NCI-H446 treated with DMSO at 0.1 percent for 48 hours (cell line): Measurements from ENCODE around the gene PRPF40A.
"Not testable (repeated sequence)": the region's sequence is repeated elsewhere in the genome, so short reads cannot be mapped to it uniquely, and the experiment has no call there.

Source experiments
- DNase-seq: peaks from one replicate; lab custom pipeline; 2025; lab: John Stamatoyannopoulos, UW

Gene PRPF40A

DNA sequence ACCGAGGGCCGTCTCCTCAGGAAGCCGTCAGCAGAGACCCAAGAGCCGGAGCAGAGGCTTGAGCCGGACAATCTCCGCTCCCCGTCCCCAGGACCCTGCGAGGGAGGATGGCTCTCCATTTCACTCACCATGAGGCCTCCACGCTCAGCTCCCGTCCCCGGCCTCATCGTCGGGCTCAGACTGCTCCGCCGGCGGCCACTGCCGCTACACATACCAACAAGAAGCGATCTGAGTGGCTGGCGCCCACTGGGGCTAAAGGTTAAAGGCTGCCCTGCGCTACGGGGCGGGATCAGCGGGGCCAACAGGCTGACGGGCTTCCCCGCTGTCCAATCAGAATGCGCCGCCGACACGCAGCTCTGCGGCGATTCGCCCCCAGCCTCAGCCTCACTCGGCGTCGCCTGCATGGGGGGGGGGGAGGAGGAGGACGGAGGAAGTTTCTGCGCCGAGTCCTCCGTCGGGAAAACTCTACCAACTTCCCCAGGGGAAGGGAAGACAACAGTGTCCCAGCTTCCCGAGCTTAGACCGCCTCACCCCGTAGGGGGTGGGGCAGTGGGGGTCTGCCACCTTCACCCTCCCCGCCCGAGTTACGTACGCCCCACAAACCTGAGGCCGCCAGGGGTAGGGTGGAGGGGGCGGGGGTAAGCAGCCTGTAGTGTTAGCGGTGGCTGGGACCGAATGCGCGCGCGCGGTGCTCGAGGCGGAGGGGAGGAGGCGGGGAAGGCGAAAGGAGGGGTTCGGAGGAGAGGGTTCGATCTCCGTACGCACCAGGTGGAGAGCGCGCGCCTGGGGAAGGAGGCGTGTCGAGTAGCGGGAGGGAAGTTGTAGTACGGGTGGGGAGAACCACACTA is at the start of gene PRPF40A:
PRPF40A (minus strand) TSS at position 234 of the 848 bp plus-strand sequence; CDS start at position 212, 22 bp downstream.
- peak; percentile 94 for DNase-seq

DNA sequence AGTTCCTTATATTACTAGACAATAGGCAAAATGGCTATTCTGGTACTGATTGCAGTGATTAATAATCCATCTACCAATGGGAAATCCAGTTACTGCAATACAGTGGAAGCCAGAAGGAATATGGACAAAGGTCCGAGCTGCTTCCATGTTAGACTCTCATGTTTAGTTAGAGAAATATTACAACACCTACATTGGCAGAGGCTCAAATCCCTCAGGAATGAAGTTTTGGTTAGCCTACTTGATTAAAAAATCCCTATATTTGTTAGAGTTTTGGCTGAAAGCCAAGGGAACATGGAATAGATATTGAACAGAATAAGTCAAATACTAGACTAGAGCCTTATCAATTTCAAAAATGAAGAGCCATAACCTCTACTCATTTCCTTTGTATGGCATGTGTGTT is 49.7 kb upstream of the PRPF40A start:
- no peak for DNase-seq

DNA sequence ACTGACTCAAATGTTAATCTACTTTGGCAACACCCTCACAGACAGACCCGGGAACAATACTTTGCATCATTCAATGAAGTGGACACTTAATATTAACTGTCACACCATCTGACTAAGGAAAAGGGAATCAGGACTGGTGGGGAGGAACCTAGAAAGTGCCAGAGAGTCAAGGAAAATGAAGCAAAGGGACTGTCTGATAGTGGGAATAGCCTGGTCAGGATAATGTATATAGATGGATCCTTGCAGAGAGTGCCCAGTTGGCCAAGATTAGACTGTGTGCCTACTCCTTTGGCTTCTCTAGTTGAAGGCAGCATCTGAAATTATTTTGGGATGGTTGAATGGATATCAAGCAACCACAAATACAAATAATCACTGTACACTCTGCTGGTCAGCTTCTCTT is 46.4 kb upstream of the PRPF40A start:
- DNase-seq: no peak

- DNase-seq: not testable (repeated sequence)
These were observed 45.9 kb upstream of the PRPF40A start for GRCh38 chr2:152763208-152763607.

GRCh38 chr2:152762202-152762601 is 44.9 kb upstream of the PRPF40A start:
- DNase-seq: no peak

DNA sequence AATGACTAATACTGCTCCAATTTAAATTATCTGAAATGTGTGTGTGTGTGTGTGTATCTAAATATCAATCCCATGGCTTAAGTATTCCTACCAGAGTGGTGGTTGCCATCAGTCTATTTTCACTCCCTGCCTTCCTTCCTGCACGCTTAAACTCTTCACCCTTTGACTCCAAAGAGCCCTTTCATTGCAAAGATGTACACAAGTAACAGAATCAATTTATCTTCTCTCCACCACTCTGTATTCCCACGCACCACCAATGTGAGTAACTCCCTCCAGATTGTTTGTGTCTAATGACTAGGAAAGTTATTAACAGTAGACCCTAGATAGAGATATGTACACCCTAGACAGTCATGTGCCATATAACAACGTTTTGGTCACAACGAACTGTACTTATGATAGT is 44.0 kb upstream of the PRPF40A start:
- DNase-seq: no peak

DNA sequence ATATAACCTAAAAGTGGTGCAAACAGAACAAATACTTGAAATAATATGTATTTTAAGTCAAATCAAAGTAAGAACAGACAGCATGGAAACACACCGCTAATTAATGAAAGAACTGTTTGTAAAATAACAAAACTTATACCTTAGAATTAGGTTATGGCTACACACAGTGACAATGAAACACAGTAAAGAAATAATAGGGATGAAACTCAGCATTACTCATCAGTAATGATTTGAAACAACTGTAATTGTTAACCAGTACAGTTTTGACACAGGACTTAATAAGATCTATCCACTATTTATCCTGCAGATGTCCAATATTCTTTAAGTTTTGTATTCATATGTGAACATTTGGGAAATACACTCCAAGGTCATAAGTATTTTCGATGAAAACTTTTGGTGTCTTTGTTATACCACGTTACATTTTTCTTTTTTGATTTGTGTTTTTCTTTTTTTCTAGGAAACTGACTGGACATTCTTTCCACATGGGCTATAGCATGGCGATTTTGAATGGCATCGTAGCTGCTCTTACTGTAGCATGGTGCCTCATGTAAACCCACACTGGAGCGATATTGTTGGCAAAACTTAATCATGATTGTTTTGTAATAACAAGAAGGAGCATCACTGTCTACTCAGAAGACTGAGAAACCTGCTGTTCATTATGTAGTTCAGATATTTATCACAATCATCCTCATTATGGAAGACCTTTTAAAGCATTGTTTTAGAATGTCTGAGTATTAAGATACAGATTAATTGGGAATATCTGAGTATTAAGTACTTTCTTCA is 42.2 kb upstream of the PRPF40A start:
- DNase-seq: no peak

DNA sequence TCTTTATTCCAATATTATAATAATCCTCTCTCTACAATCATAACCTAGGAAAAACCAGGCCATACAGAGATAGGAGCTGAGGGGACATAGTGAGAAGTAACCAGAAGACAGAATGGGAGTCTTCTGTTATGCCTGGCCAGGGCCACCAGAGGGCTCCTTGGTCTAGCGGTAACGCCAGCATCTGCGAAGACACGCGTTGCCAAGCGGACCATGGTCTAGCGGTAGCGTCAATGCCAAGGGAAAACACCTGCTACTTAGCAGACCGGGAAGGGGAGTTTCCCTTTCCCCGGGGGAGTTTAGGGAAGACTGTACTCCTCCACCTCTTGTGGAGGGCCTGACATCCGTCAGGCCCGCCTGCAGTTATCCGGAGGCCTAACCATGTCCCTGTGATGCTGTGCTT is 37.8 kb upstream of the PRPF40A start:
- no peak for DNase-seq

DNA sequence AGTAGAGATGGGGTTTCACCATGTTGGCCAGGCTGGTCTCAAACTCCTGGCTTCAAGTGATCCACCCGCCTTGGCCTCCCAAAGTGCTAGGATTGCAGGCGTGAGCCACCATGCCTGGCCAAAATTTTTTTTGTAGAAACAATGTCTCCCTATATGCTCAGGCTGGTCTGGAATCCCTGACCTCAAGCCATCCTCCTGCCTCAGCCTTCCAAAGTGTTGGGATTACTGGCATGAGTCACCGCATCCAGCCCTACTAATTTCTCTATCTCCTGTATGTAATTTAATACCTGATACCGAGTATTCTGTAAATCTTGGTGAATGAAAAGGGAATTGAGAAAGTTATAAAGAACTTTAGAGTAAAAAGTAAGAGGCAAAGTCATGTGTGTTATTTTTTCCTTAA is 30.5 kb upstream of the PRPF40A start:
- DNase-seq: not testable (repeated sequence)

DNA sequence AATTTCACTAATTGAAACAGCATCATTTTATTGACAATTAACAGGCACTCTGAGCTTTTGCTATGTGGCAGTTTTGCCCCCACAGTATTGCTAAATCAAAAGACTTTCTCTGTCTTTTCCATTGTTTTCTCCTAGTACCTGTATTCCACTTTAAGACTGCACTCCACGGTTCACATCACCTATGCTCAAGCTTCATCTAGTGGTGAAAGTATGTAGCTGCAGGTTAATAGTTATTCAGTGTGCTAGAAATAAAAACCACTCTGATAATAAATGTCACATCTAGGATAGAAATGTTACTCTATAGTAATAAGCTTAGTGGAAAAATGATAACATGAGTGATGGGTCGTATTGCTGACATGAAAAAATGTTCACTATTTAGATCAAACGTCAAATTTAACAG is 25.7 kb upstream of the PRPF40A start:
- peak; percentile 11 for DNase-seq

DNA sequence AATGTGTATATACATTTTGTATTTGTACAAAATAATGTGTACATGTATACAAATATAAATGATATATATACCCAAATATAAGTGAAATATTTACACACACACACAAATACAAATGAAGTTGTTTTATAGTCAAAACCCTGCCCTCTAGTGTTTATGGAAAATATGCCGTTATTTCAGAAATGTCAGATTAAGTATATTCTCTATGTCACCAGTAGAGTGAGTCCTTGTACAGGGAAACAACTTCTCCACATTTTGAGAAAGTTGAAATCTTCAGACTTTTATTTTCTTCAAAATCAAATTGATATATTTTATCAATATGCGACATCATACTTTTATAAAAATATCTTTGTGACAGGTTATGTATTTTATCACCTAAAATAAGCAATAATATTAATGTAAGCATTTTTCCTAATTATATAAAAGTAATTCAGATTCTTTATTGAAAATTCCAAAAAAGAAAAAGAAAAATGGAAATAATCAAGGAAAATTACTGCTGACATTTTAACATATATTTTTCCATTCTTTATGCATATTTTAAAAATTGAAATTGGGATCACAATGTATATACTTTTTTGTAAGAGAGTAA is 23.6 kb upstream of the PRPF40A start:
- peak; percentile 40 for DNase-seq

- not testable (repeated sequence) for DNase-seq
These were observed 22.4 kb upstream of the PRPF40A start for GRCh38 chr2:152739705-152740104.

DNA sequence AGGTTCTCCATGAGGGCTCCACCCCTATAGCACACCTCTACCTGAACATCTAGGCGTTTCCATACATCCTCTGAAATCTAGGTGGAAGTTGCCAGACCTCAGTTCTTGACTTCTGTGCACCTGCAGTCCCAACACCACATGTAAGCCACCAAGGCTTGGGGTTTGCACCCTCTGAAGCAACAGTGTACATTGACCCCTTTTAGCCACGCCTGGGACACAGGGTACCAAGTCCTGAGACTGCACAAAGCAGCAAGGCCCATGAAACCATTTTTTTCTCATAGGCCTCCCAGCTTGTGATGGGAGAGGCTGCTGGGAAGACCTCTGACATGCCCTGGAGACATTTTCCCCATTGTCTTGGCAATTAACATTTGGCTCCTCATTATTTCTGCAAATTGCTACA is 21.2 kb upstream of the PRPF40A start:
- DNase-seq: no peak

DNA sequence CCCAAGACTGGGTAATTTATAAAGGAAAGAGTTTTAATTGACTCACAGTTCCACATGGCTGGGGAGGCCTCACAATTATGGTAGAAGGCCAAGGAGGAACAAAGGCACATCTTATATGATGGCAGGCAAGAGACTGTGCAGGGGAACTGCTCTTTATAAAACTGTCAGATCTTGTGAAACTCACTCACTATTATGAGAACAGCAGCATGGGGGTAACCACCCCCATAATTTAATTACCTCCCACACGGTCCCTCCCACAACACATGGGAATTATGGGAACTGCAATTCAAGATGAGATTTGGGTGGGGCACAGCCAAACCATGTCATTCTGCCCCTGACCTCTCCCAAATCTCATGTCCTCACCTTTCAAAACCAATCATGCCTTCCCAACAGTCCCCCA is 20.2 kb upstream of the PRPF40A start:
- DNase-seq: not testable (repeated sequence)

GRCh38 chr2:152730591-152731333 is 13.5 kb upstream of the PRPF40A start:
- DNase-seq: no peak

DNA sequence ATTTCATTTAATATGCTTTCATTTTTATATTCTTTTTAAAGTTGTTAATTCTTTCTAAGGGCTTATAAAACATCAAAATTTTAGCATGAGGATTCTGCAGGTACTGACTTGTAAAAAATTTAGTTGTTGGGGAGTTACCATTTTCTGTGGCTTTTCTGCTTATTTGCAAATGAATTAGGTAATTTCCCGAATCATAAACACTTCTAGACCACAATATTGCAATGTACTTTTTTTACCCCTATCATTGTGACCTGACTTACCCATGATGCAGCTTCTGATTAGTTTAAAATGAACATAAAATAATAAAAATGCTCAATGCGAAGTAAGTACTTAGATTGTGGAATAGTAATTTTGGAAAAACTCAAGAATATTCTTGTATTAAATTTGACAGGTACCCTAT is 12.6 kb upstream of the PRPF40A start:
- DNase-seq: no peak

GRCh38 chr2:152723918-152724317 is 6.7 kb upstream of the PRPF40A start:
- no peak for DNase-seq

GRCh38 chr2:152722639-152723038 is 5.4 kb upstream of the PRPF40A start:
- DNase-seq: not testable (repeated sequence)

DNA sequence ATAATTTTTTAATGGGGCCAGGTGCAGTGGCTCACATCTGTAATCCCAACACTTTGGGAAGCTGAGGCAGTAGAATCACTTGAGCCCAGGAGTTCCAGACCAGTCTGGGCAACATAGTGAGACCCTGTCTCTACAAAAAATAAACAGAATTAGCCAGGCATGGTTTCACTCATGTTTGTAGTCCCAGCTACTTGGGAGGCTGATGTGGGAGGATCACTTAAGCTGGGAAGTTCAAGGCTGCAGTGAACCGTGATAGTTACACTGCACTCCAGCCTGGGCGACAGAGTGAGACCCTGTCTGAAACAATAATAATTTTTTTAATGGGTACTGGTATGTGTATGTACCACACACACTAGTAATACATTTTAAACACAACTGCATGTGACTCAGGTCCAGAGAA is 3.5 kb upstream of the PRPF40A start:
- DNase-seq: no peak

DNA sequence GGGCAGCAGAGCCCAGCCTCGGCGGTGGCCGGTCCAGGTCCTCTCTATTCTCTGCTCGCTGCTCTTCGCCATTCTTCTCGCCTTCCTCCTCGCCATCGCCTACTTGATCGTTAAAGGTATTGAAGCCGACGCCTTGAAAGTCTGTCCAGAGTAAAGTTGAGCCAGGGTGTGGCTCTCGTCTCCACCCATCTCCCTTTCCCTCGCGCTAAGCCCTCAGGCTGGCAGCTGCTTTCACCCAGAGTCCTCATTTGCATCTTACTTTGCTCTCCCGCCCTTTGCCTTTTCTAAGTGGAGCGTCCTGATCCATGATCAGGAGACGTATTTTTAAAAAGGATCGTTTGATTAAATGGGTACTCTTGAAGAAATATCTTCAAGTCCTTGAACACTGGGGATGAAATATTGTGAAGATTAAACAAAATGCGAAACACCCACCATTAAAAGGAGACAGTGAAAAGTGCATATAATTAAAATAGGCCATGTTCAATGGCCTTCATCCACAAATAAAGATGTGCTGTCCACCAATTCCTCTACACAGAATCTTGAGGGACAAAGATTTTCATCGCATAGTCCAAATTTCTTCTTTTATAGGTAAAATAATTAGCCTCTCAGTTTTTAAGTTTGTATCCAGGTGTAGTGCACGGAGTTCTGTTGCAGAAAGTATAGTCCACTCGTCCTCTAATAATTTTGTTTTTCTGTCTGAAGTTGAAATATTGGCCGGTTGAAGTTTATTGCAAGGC is 1.8 kb upstream of the PRPF40A start:
- peak; percentile 55 for DNase-seq
